ENCODE data around the gene DHDH. TPM values are rescaled to one million over a fixed set of nuclear protein-coding genes. Genes with fewer than 3 reads are reported as not detected.

Gene DHDH
- total RNA-seq, 1 experiment from 2014 or later: 1.6 TPM

Other genes starting within 250 kb of the DHDH start
- gene FUT2, start 237.7 kb upstream of the DHDH start, total RNA-seq (2014; rRNA removed; shearing (Covaris generic); ENCODE audit: low replicate concordance): not detected in 2 replicates
- gene MAMSTR, start 214.0 kb upstream of the DHDH start, total RNA-seq (2014; rRNA removed; shearing (Covaris generic); ENCODE audit: low replicate concordance): 0.34 TPM in 1 of 2 replicates, not detected in the other
- not detected in 2 replicates for gene RASIP1, start 193.1 kb upstream of the DHDH start, total RNA-seq (2014; rRNA removed; shearing (Covaris generic); ENCODE audit: low replicate concordance)
- gene IZUMO1, start 186.8 kb upstream of the DHDH start, total RNA-seq (2014; rRNA removed; shearing (Covaris generic); ENCODE audit: low replicate concordance): 2.4 TPM in 1 of 2 replicates, not detected in the other
- 2.9 and 3.1 TPM in 2 replicates for gene FUT1, start 181.1 kb upstream of the DHDH start, total RNA-seq (2014; rRNA removed; shearing (Covaris generic); ENCODE audit: low replicate concordance)
- gene FGF21, start 178.2 kb upstream of the DHDH start, total RNA-seq (2014; rRNA removed; shearing (Covaris generic); ENCODE audit: low replicate concordance): not detected in 2 replicates
- 73.5 and 83.0 TPM in 2 replicates for gene BCAT2, start 122.7 kb upstream of the DHDH start, total RNA-seq (2014; rRNA removed; shearing (Covaris generic); ENCODE audit: low replicate concordance)
- gene HSD17B14, start 97.2 kb upstream of the DHDH start, total RNA-seq (2014; rRNA removed; shearing (Covaris generic); ENCODE audit: low replicate concordance): 33.6 and 56.7 TPM in 2 replicates
- gene PLEKHA4, start 65.1 kb upstream of the DHDH start, total RNA-seq (2014; rRNA removed; shearing (Covaris generic); ENCODE audit: low replicate concordance): 0.70 and 11.5 TPM in 2 replicates
- 51.0 and 52.5 TPM in 2 replicates for gene PPP1R15A, start 61.3 kb upstream of the DHDH start, total RNA-seq (2014; rRNA removed; shearing (Covaris generic); ENCODE audit: low replicate concordance)
- gene TULP2, start 35.0 kb upstream of the DHDH start, total RNA-seq (2014; rRNA removed; shearing (Covaris generic); ENCODE audit: low replicate concordance): not detected in 2 replicates
- 338 and 348 TPM in 2 replicates for gene NUCB1, start 33.4 kb upstream of the DHDH start, total RNA-seq (2014; rRNA removed; shearing (Covaris generic); ENCODE audit: low replicate concordance)
- 188 and 220 TPM in 2 replicates for gene BAX, start 21.2 kb downstream of the DHDH start, total RNA-seq (2014; rRNA removed; shearing (Covaris generic); ENCODE audit: low replicate concordance)
- 13,494 and 14,762 TPM in 2 replicates for gene FTL, start 31.6 kb downstream of the DHDH start, total RNA-seq (2014; rRNA removed; shearing (Covaris generic); ENCODE audit: low replicate concordance)
- gene GYS1, start 59.6 kb downstream of the DHDH start, total RNA-seq (2014; rRNA removed; shearing (Covaris generic); ENCODE audit: low replicate concordance): 31.3 and 32.3 TPM in 2 replicates
- gene RUVBL2, start 60.2 kb downstream of the DHDH start, total RNA-seq (2014; rRNA removed; shearing (Covaris generic); ENCODE audit: low replicate concordance): 493 and 608 TPM in 2 replicates
- gene LHB, start 83.4 kb downstream of the DHDH start, total RNA-seq (2014; rRNA removed; shearing (Covaris generic); ENCODE audit: low replicate concordance): not detected in 2 replicates
- gene CGB3, start 90.6 kb downstream of the DHDH start, total RNA-seq (2014; rRNA removed; shearing (Covaris generic); ENCODE audit: low replicate concordance): not detected in 2 replicates
- 3.7 TPM in 1 of 2 replicates, not detected in the other for gene CGB2, start 98.2 kb downstream of the DHDH start, total RNA-seq (2014; rRNA removed; shearing (Covaris generic); ENCODE audit: low replicate concordance)
- not detected in 2 replicates for gene CGB1, start 103.2 kb downstream of the DHDH start, total RNA-seq (2014; rRNA removed; shearing (Covaris generic); ENCODE audit: low replicate concordance)
- not detected in 2 replicates for gene CGB5, start 110.1 kb downstream of the DHDH start, total RNA-seq (2014; rRNA removed; shearing (Covaris generic); ENCODE audit: low replicate concordance)
- 1.7 TPM in 1 of 2 replicates, not detected in the other for gene CGB8, start 115.4 kb downstream of the DHDH start, total RNA-seq (2014; rRNA removed; shearing (Covaris generic); ENCODE audit: low replicate concordance)
- gene CGB7, start 124.0 kb downstream of the DHDH start, total RNA-seq (2014; rRNA removed; shearing (Covaris generic); ENCODE audit: low replicate concordance): 1.7 and 4.1 TPM in 2 replicates
- 4.0 TPM in 1 of 2 replicates, not detected in the other for gene NTF4, start 131.1 kb downstream of the DHDH start, total RNA-seq (2014; rRNA removed; shearing (Covaris generic); ENCODE audit: low replicate concordance)
- not detected in 2 replicates for gene KCNA7, start 139.0 kb downstream of the DHDH start, total RNA-seq (2014; rRNA removed; shearing (Covaris generic); ENCODE audit: low replicate concordance)
- gene SNRNP70, start 151.8 kb downstream of the DHDH start, total RNA-seq (2014; rRNA removed; shearing (Covaris generic); ENCODE audit: low replicate concordance): 137 and 175 TPM in 2 replicates
- 6.1 and 9.7 TPM in 2 replicates for gene LIN7B, start 180.7 kb downstream of the DHDH start, total RNA-seq (2014; rRNA removed; shearing (Covaris generic); ENCODE audit: low replicate concordance)
- gene C19orf73, start 185.4 kb downstream of the DHDH start, total RNA-seq (2014; rRNA removed; shearing (Covaris generic); ENCODE audit: low replicate concordance): 0.71 TPM in 1 of 2 replicates, not detected in the other
- gene PPFIA3, start 185.8 kb downstream of the DHDH start, total RNA-seq (2014; rRNA removed; shearing (Covaris generic); ENCODE audit: low replicate concordance): 26.8 and 39.1 TPM in 2 replicates
- not detected in 2 replicates for gene HRC, start 221.7 kb downstream of the DHDH start, total RNA-seq (2014; rRNA removed; shearing (Covaris generic); ENCODE audit: low replicate concordance)
- gene TRPM4, start 224.1 kb downstream of the DHDH start, total RNA-seq (2014; rRNA removed; shearing (Covaris generic); ENCODE audit: low replicate concordance): 13.9 and 18.2 TPM in 2 replicates

Measured in Caki2 (cell line).